Central memory CD8-positive, alpha-beta T cell (primary cell): ENCODE data around the gene GRAP2.
A peak's percentile ranks its signal among the peaks of the same experiment; 100 is the strongest.
"Not testable (repeated sequence)": the region's sequence is repeated elsewhere in the genome, so short reads cannot be mapped to it uniquely, and the experiment has no call there.

Source experiments
- ATAC-seq: fragments of 150-1000 bp; cut with Tn5 transposase; replicated peaks from 2 replicates; pipeline ENCODE4 v1.10.0; 2022; ENCODE audit warnings: mild to moderate bottlenecking, moderate FRiP score, moderate number of reproducible peaks; ENCODE audit not compliant: poor library complexity, severe bottlenecking; ENCODE audit errors: extremely low read depth
- DNase-seq, 2 donors: peaks; one replicate each; pipeline ENCODE4 v3.0.0; 2021; ENCODE audit warnings: low spot score in 2 of 2
- H3K27ac Mint-ChIP-seq: one replicate; pipeline ENCODE4 v1.8.0; 2022; ENCODE audit warnings: low read depth, mild to moderate bottlenecking, moderate library complexity, mixed read lengths
- H3K27me3 Mint-ChIP-seq: one replicate; pipeline ENCODE4 v1.8.0; 2022; ENCODE audit warnings: mixed read lengths
- H3K36me3 Mint-ChIP-seq: one replicate; pipeline ENCODE4 v1.8.0; 2022; ENCODE audit warnings: mild to moderate bottlenecking, moderate library complexity, mixed read lengths; ENCODE audit not compliant: insufficient read depth
- H3K4me1 Mint-ChIP-seq: one replicate; pipeline ENCODE4 v1.8.0; 2022; ENCODE audit warnings: mixed read lengths
- H3K4me3 Mint-ChIP-seq: one replicate; pipeline ENCODE4 v1.8.0; 2022; ENCODE audit warnings: mild to moderate bottlenecking, moderate library complexity, mixed read lengths
- H3K9me3 Mint-ChIP-seq: one replicate; pipeline ENCODE4 v1.8.0; 2022; ENCODE audit warnings: mixed read lengths

GRAP2 gene

DNA sequence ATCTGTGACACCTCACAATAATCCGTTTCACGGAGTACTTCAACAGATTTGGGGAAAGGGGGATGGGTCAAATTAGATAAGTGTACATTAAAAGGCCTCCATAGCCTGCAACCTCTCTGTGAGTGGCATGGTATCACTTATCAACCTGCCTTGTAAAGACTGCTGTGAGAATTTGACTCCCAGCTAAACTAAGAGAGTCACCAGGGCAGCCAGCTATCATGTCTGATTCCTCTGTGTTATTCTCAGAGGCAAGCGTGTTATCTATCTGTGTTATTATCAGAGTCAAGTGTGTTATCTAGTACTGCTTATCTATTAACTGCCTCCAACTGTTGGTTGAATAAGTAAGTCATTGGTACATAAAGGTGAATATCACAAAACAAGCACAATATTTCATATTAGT lies 89.8 kb downstream of the GRAP2 start:
- ATAC-seq (no peak), DNase-seq (no peak)
- H3K4me1 Mint-ChIP-seq, result peaks cover 17% of the 10 kb centered on the region
- no peak overlapping the region for H3K4me3 Mint-ChIP-seq
- H3K27me3 Mint-ChIP-seq, result peaks cover 52% of the 10 kb centered on the region
- H3K36me3 Mint-ChIP-seq, result peaks cover 16% of the 10 kb centered on the region
- no peaks in the 10 kb centered on the region for H3K9me3 Mint-ChIP-seq
- H3K27ac Mint-ChIP-seq, result no peak overlapping the region

- Mint-ChIP-seq H3K9me3 (no peaks in the 10 kb centered on the region), H3K36me3 (peaks cover 13% of the 10 kb centered on the region), H3K27me3 (peaks cover 58% of the 10 kb centered on the region)
Observed at GRCh38 chr22:39991159-39991860, 90.4 kb downstream of the GRAP2 start.

DNA sequence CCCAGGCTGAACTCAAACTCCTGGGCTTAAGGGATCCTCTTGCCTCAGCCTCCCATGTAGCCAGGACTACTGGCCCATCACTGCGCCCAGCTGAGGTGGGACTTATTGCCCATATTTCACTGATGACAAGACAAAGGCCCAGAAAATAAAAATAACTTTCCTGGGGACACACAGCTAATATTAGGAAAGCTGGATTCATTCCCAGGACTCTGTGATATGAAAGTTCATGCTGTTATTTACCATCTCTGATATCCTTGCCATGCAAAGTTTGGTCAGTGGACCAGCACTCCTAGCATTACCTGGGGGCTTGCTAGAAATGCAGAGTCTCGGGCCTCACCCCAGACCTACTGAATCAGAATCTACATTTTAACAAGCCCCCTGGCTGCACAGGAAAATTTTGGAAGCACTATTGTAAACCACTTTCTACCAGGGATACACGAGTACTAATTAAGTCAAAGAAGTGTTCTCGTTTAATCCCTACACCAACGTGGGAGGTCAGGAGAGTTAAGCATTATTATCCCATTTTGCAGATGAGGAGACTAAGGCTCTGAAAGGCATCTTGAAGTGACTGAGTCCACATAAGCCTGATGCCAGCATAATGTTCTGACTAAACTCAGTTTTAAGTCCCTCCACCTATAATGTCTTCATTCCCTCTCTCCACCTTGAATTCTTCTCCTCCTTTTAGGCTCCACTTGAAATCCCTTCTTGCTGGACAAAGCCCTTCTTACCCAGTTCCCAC lies 91.4 kb downstream of the GRAP2 start:
- peaks cover 68% of the 10 kb centered on the region for H3K27me3 Mint-ChIP-seq
- no peak for DNase-seq
- H3K9me3 Mint-ChIP-seq, result no peaks in the 10 kb centered on the region
- H3K36me3 Mint-ChIP-seq, result peaks cover 10% of the 10 kb centered on the region
- no peak for ATAC-seq
- H3K27ac Mint-ChIP-seq, result no peak overlapping the region
- no peak overlapping the region for H3K4me3 Mint-ChIP-seq
- H3K4me1 Mint-ChIP-seq, result peaks cover 17% of the 10 kb centered on the region

More at GRCh38 chr22:39991159-39991860, 90.4 kb downstream of the GRAP2 start:
- Mint-ChIP-seq H3K4me3 (no peak overlapping the region), H3K4me1 (peaks cover 17% of the 10 kb centered on the region), H3K27ac (no peak overlapping the region)
- no peak for ATAC-seq
- no peak for DNase-seq

DNA sequence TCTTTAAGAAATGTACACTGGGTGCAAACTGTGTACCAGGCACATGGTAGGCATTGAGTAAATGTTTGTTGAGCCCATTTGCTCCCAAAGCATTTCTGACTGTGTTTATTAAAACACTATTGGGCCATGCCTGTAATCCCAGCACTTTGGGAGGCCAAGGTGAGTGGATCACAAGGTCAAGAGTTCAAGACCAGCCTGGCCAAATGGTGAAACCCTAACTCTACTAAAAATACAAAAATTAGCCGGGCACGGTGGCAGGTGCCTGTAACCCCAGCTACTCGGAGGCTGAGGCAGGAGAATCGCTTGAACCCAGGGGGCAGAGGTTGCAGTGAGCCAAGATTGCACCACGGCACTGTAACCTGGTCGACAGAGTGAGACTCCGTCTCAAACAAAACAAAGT lies 92.0 kb downstream of the GRAP2 start:
- Mint-ChIP-seq H3K36me3 (peaks cover 12% of the 10 kb centered on the region), H3K4me1 (peaks cover 17% of the 10 kb centered on the region), H3K27me3 (peaks cover 74% of the 10 kb centered on the region)
- not testable (repeated sequence) for DNase-seq, ATAC-seq, H3K27ac Mint-ChIP-seq, H3K4me3 Mint-ChIP-seq, H3K9me3 Mint-ChIP-seq

DNA sequence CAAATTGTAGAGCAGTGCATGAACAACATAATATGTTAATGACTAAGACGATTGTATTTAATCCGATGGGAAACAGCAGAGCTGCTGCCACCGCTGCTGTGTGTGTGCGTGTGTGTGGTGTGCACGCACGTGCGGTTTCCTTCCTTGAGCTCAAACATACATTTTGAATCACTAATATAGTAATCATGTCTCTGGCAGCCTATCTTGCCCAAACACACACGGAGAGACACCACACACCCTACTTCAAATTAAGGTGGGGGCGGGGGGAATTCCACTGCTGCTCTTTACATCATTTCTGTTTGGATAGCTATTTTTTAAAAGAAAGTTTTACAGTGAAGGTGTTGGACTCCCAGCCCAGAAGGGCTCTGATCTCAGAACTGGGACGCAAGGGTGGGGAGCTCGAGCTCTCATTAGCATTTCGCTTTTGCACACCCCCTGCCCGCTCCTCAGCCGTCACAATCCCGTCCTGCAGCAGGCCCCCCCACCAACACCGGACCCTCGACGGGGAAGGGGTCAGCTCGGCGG lies 93.2 kb downstream of the GRAP2 start:
- H3K9me3 Mint-ChIP-seq, result no peaks in the 10 kb centered on the region
- ATAC-seq (peak; percentile 47), DNase-seq (no peak)
- H3K27ac Mint-ChIP-seq, result no peak overlapping the region
- H3K4me3 Mint-ChIP-seq, result peak overlapping the region; percentile 49
- peaks cover 72% of the 10 kb centered on the region for H3K27me3 Mint-ChIP-seq
- peaks cover 4% of the 10 kb centered on the region for H3K36me3 Mint-ChIP-seq
- H3K4me1 Mint-ChIP-seq, result peaks cover 8% of the 10 kb centered on the region

DNA sequence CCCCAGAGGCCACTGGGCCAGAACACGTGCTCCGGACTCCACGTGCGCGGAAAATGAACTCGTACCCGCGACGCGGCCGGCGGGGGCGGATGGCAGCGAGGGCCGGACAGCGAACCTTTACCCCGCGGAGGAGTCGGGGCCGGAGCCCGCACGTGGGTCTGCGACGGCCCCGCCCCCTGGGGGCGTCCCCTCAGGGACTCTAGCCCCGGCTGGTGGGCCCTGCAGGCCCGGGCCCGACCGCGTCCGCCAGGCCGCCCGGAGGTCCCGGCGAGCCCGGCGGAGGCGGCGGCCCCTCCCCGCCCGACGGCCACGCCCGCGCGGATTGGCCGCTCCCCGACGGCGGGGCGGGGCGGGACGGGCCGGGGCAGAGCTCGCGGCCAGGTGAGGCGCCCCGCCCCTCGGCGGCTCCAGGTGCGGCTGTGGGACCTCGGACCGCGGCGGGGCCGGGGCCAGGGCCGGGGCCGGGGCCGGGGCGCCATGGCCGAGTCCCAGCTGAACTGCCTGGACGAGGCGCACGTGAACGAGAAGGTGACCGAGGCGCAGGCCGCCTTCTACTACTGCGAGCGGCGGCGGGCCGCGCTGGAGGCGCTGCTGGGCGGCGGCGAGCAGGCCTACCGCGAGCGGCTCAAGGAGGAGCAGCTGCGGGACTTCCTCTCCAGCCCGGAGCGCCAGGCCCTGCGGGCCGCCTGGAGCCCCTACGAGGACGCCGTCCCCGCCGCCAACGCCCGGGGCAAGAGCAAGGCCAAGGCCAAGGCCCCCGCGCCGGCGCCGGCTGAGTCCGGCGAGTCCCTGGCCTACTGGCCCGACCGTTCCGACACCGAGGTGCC lies 93.9 kb downstream of the GRAP2 start, which contains the start of gene FAM83F:
Gene FAM83F, plus strand, starts transcription at position 389 of the 827 bp plus-strand sequence. Its CDS starts 89 bp downstream, at position 478.
- H3K27ac Mint-ChIP-seq, result no peak within 1 kb of the TSS

GRCh38 chr22:39995393-39996252 lies 94.7 kb downstream of the GRAP2 start:
- Mint-ChIP-seq H3K27ac (no peak overlapping the region), H3K4me1 (peaks cover 7% of the 10 kb centered on the region), H3K27me3 (peaks cover 71% of the 10 kb centered on the region), H3K36me3 (peaks cover 3% of the 10 kb centered on the region), H3K4me3 (peak overlapping the region; percentile 37), H3K9me3 (no peaks in the 10 kb centered on the region)
- no peak for DNase-seq
- ATAC-seq, result no peak

More for the DNA sequence above, 93.9 kb downstream of the GRAP2 start, which contains the start of gene FAM83F:
- Mint-ChIP-seq H3K4me3 (peak within 1 kb of the TSS; percentile 49), H3K36me3 (peaks cover 4% of the 10 kb centered on the region), H3K27me3 (peaks cover 67% of the 10 kb centered on the region), H3K9me3 (no peaks in the 10 kb centered on the region), H3K4me1 (peaks cover 7% of the 10 kb centered on the region)
- ATAC-seq (peak; percentile 27), DNase-seq (no peak)

DNA sequence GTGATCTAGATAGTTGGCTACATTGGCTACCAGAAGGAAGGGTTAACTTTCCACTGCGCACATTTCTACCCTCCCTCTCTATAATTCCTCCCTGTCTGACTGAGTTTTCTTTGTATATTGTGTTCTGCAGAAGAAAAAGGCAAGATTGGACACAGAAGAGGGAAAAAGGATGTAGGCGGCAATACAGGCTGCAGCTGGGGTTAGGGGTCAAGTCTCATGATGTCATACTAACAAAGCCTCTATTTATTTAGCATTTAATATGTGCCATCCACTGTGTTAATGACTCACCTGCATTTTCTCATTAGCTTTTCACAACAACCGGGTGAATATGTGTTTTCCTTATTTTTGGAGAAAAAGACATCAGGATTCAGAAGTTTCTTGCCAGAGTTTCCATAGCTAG lies 95.8 kb downstream of the GRAP2 start:
- no peaks in the 10 kb centered on the region for H3K9me3 Mint-ChIP-seq
- peaks cover 66% of the 10 kb centered on the region for H3K27me3 Mint-ChIP-seq

DNA sequence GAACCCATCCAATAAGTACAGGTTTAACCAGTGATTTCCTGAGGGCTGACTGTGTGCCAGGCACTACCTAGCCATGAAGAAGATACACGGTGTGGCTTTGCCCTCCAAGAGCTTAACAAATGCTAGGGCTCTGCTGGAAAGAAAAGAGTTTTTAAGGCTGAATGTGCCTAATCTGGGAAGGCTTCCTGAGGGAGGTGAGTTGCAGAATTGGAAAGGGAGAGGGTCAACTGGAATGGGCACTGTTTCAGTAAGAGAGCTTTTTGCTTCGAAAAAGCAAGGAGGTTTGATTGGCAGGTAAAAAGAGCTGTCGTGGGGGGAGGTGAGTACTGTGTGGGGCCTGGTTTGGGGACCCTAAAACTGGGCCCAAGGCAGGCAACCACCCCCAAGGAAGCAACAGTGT lies 96.5 kb downstream of the GRAP2 start:
- ATAC-seq (no peak), DNase-seq (no peak)
- peaks cover 7% of the 10 kb centered on the region for H3K4me1 Mint-ChIP-seq
- H3K9me3 Mint-ChIP-seq, result no peaks in the 10 kb centered on the region
- H3K27ac Mint-ChIP-seq, result no peak overlapping the region
- H3K36me3 Mint-ChIP-seq, result peaks cover 1% of the 10 kb centered on the region
- H3K4me3 Mint-ChIP-seq, result no peak overlapping the region
- peaks cover 67% of the 10 kb centered on the region for H3K27me3 Mint-ChIP-seq

More for the DNA sequence above, 95.8 kb downstream of the GRAP2 start:
- H3K4me1 Mint-ChIP-seq, result peaks cover 7% of the 10 kb centered on the region
- ATAC-seq, result no peak
- H3K4me3 Mint-ChIP-seq, result no peak overlapping the region
- no peak overlapping the region for H3K27ac Mint-ChIP-seq
- no peak for DNase-seq
- peaks cover 3% of the 10 kb centered on the region for H3K36me3 Mint-ChIP-seq

DNA sequence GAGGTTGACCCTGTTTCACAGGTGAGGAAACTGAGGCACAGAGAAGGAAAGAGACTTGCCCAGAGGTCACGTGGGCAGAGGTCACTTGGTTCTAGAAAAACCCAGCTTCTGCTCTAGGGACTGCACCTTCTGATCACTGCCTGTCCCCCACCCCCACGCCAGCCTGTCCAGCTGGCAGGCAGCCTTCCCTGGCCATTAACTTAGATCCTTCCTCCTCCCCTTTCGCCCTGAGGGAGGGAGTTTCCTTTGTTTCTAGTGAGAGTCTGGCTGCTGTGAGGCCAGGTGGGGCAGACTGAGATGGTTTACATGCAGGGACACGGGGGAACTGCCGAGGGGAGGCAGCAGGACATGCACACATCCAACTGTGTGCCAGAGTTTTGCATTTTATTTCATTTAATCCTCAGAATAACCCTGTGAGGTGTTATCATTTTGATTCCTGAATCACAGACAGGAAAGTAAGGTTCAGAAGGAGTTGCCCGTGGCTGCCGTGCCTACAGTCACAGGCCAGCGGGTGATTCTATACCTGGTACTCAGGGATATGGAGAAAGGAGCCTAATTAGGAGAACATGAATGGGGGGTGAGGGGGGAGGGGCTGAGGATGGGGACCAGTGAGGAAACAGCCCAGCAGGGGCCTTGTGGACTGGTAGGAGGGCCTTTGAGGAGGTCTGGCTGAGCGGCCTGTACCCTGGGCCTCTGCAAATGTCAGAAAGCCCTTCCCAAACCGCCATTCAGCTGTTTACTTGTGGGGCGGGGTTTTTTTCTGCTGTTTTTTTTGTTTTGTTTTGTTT lies 97.2 kb downstream of the GRAP2 start:
- Mint-ChIP-seq H3K27ac (peak overlapping the region; percentile 13), H3K4me1 (peaks cover 7% of the 10 kb centered on the region), H3K36me3 (peaks cover 1% of the 10 kb centered on the region), H3K4me3 (no peak overlapping the region), H3K27me3 (peaks cover 64% of the 10 kb centered on the region), H3K9me3 (no peaks in the 10 kb centered on the region)
- ATAC-seq, result no peak
- DNase-seq, result no peak

GRCh38 chr22:39999144-39999757 lies 98.4 kb downstream of the GRAP2 start:
- DNase-seq (no peak), ATAC-seq (no peak)
- H3K4me1 Mint-ChIP-seq, result peaks cover 1% of the 10 kb centered on the region
- H3K9me3 Mint-ChIP-seq, result no peaks in the 10 kb centered on the region
- H3K27ac Mint-ChIP-seq, result no peak overlapping the region
- H3K4me3 Mint-ChIP-seq, result no peak overlapping the region
- peaks cover 1% of the 10 kb centered on the region for H3K36me3 Mint-ChIP-seq
- peaks cover 52% of the 10 kb centered on the region for H3K27me3 Mint-ChIP-seq
